Esophagus muscularis mucosa (tissue), 4 donors: ENCODE measurements around the gene SH3BP5L. TPM values are rescaled to one million over a fixed set of nuclear protein-coding genes. Genes with fewer than 3 reads are reported as not detected.

Experiments used
- DNase-seq: peaks from one replicate; pipeline ENCODE4 v3.0.0-alpha.2; 2017; ENCODE audit errors: extremely low spot score
- H3K27ac ChIP-seq, 4 donors: fragments of 200-600 bp; sonication (generic); replicated peaks in 1 of 4; 1 replicate in 3 of 4; 2 replicates in 1 of 4; pipeline ENCODE4 v1.5.1; 2016 to 2019; ENCODE audit warnings: mild to moderate bottlenecking in 1 of 4
- H3K27me3 ChIP-seq, 4 donors: fragments of 200-600 bp; sonication (generic); one replicate each; pipeline versions ENCODE4 v1.5.1 to v1.6.0; 2016 to 2019
- H3K36me3 ChIP-seq, 4 donors: fragments of 200-600 bp; sonication (generic); one replicate each; pipeline ENCODE4 v1.5.1; 2016 to 2019
- H3K4me1 ChIP-seq, 4 donors: fragments of 200-600 bp; sonication (generic); one replicate each; pipeline ENCODE4 v1.5.1; 2016 to 2019
- H3K4me3 ChIP-seq, 4 donors: fragments of 200-600 bp; sonication (generic); 1 replicate in 2 of 4; 2 replicates in 2 of 4; pipeline ENCODE4 v1.5.1; 2016 to 2019; ENCODE audit warnings: mild to moderate bottlenecking in 4 of 4, moderate library complexity in 1 of 4
- H3K9me3 ChIP-seq, 4 donors: fragments of 200-600 bp; sonication (generic); 1 replicate in 3 of 4; 2 replicates in 1 of 4; pipeline ENCODE4 v1.5.1; 2016 to 2019
- CTCF ChIP-seq, 3 experiments: fragments of 200-600 bp in 2 of 3; fragments of 450-650 bp in 1 of 3; sonication (generic) in 2 of 3; IDR thresholded peaks; one replicate each; pipeline ENCODE4 v1.5.1; 2017 to 2019; ENCODE audit warnings: antibody characterized with exemption in 3 of 3, mild to moderate bottlenecking in 2 of 3, moderate library complexity in 1 of 3
- EP300 ChIP-seq: sonication (generic); formaldehyde crosslinking; IDR thresholded peaks from one replicate; pipeline ENCODE4 v1.6.1; 2017; ENCODE audit warnings: antibody characterized with exemption
- POLR2A ChIP-seq: fragments of 450-650 bp; IDR thresholded peaks from one replicate; pipeline ENCODE4 v1.6.1; 2017; ENCODE audit warnings: antibody characterized with exemption, moderate library complexity, mild to moderate bottlenecking, low read depth
- POLR2AphosphoS5 ChIP-seq, 2 donors: sonication (generic); formaldehyde crosslinking; IDR thresholded peaks; one replicate each; pipeline ENCODE4 v1.6.1; 2017; ENCODE audit warnings: antibody characterized with exemption in 2 of 2
- WGBS: methylation state at CpG from one replicate; pipeline ENCODE4 v1.1.5; 2018; 5-methylcytosine and 5-hydroxymethylcytosine counted together
- intact Hi-C: fragments of 100-400 bp; cut with DNase I; formaldehyde crosslinking; loops from one replicate; pipeline ENCODE4 v1.15.1; 2023
- total RNA-seq, 4 donors: library from RNA; depleted of rRNA; stranded (reverse); fragments of >200 nt; gene quantifications; one replicate each; pipeline versions ENCODE4 v1.1.0 to v1.2.1, GENCODE V29; 2016

SH3BP5L gene
- total RNA-seq, 4 donors from 2014 or later, result 19.9 to 36.2 (median 28.3) TPM

- no peaks in the 10 kb centered on the region for H3K9me3 ChIP-seq
- H3K27ac ChIP-seq, result peak overlapping the region; percentile 94 to 99 (median 98)
- WGBS, result 94% methylated on average over 3 of the region's 3 CpGs
- TF ChIP-seq EP300 (no peak), POLR2AphosphoS5 (IDR thresholded peaks at IDR 0.05) (no peak), CTCF (IDR thresholded peaks at IDR 0.05) (no peak), POLR2A (no peak)
- H3K4me3 ChIP-seq, result no peak overlapping the region
- intact Hi-C loops, result loop anchor here (2.0 kb wide), 1 partner anchor 13 kb away; the partner anchor contains the start of gene ZNF692
- no peak for DNase-seq
- peaks cover 9 to 21% (median 15%) of the 10 kb centered on the region in 4 donors for H3K4me1 ChIP-seq
- no peaks in the 10 kb centered on the region for H3K27me3 ChIP-seq
- H3K36me3 ChIP-seq, result no peaks in the 10 kb centered on the region
Measured at GRCh38 chr1:248871837-248872401, 46.2 kb upstream of the SH3BP5L start.

GRCh38 chr1:248862998-248863881 is 37.5 kb upstream of the SH3BP5L start:
- Histone ChIP-seq H3K27me3 (no peaks in the 10 kb centered on the region), H3K9me3 (no peaks in the 10 kb centered on the region), H3K4me1 (peaks cover 25 to 30% (median 28%) of the 10 kb centered on the region in 4 donors), H3K27ac (peak overlapping the region; percentile 70 to 80 (median 74)), H3K4me3 (peak overlapping the region; percentile 57 to 69 (median 60)), H3K36me3 (no peaks in the 10 kb centered on the region)
- peak in 1 of 3 experiments; percentile 8 for TF ChIP-seq CTCF (IDR thresholded peaks at IDR 0.05)
- TF ChIP-seq EP300, result no peak
- peak; percentile 73 to 82 for TF ChIP-seq POLR2AphosphoS5 (IDR thresholded peaks at IDR 0.05)
- peak; percentile 82 for DNase-seq
- intact Hi-C loops, result no loop called here
- WGBS, result 5% methylated on average over 26 of the region's 46 CpGs

DNA sequence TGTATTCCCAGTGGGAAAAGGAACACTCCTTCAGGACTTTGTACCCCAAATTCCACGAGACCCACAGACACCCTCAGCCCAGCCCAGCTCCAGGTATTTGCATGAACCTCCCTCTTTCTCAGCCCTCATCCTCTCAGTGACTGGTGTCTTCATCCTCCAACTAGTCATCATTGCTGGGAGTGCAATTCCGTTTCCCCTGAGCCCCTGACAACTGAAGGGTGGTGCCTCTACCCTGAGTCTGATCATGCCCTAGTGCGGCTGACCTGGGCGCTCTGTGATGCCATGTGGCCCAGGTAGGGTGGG is 36.9 kb upstream of the SH3BP5L start:
- intact Hi-C loops, result no loop called here
- Histone ChIP-seq H3K4me3 (peak overlapping the region; percentile 57 to 69 (median 60)), H3K4me1 (peaks cover 31 to 36% (median 34%) of the 10 kb centered on the region in 4 donors), H3K27me3 (no peaks in the 10 kb centered on the region), H3K36me3 (no peaks in the 10 kb centered on the region), H3K9me3 (no peaks in the 10 kb centered on the region), H3K27ac (peak overlapping the region; percentile 70 to 80 (median 74))
- peak; percentile 91 for DNase-seq
- TF ChIP-seq POLR2AphosphoS5 (IDR thresholded peaks at IDR 0.05) (no peak), EP300 (no peak), CTCF (IDR thresholded peaks at IDR 0.05) (no peak), POLR2A (no peak)
- 12% methylated on average over 3 of the region's 4 CpGs for WGBS

DNA sequence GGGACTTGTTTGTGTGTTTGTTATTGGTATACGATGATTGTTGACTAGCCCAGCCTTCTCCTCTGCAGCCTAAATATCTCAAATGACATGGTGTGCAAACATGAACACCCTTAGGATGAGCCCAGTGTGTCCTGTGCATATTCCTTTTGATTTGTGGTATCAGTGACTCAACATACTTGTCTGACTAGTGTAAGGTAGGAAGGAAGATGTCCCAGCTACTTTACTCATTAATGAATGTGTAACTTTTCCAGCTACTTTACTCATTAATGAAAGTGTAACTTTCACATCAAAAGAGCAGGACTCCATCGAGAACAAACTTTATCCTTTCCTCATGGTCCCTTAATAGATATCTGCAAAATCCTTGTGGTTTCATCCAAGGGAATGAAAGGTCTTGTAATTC is 35.9 kb upstream of the SH3BP5L start:
- Histone ChIP-seq H3K27me3 (no peaks in the 10 kb centered on the region), H3K9me3 (no peaks in the 10 kb centered on the region), H3K4me3 (no peak overlapping the region), H3K36me3 (no peaks in the 10 kb centered on the region), H3K4me1 (peaks cover 36 to 44% (median 43%) of the 10 kb centered on the region in 4 donors), H3K27ac (no peak overlapping the region)
- TF ChIP-seq EP300 (no peak), POLR2A (no peak), POLR2AphosphoS5 (IDR thresholded peaks at IDR 0.05) (no peak), CTCF (IDR thresholded peaks at IDR 0.05) (no peak)
- DNase-seq, result no peak
- WGBS, result 94% methylated on average over 2 of the region's 2 CpGs
- intact Hi-C loops, result no loop called here
